GM12891 (cell line): Measurements from ENCODE around the gene CHRND. TPM values are rescaled to one million over a fixed set of nuclear protein-coding genes. Genes with fewer than 3 reads are reported as not detected.

Experiments
- DNase-seq: peaks from one replicate; pipeline ENCODE4 v3.0.0; 2011; ENCODE audit warnings: low spot score; ENCODE audit not compliant: insufficient read length
- FAIRE-seq: peaks from 2 replicates; lab custom pipeline; 2011; peaks lifted over from hg19 to GRCh38; lab: Jason Lieb, UNC
- PAX5 ChIP-seq: IDR thresholded peaks from 2 replicates; pipeline ENCODE4 v1.6.1; 2011; ENCODE audit warnings: low read length, moderate library complexity, mild to moderate bottlenecking; ENCODE audit not compliant: insufficient read depth, severe bottlenecking
- POLR2A ChIP-seq: IDR thresholded peaks from 2 replicates; pipeline ENCODE4 v1.6.1; 2011; ENCODE audit warnings: low read depth, low read length, control low read depth
- POLR2AphosphoS5 ChIP-seq: IDR thresholded peaks from 2 replicates; pipeline ENCODE4 v1.6.1; 2011; ENCODE audit warnings: low read depth, low read length, control low read depth
- POU2F2 ChIP-seq: IDR thresholded peaks from 2 replicates; pipeline ENCODE4 v1.6.1; 2011; ENCODE audit warnings: low read depth, mild to moderate bottlenecking, control low read depth, low read length, moderate library complexity
- SPI1 ChIP-seq: IDR thresholded peaks from 2 replicates; pipeline ENCODE4 v1.6.1; 2011; ENCODE audit warnings: low read depth, low read length, control low read depth
- TAF1 ChIP-seq: IDR thresholded peaks from 2 replicates; pipeline ENCODE4 v1.6.1; 2011; ENCODE audit warnings: low read depth, low read length, control low read depth
- polyA plus RNA-seq: library from polyadenylated mRNA; unstranded; fragments of >200 nt; gene quantifications from one replicate; pipeline ENCODE4 v1.2.1, GENCODE V29; 2012; ENCODE audit warnings: low read depth, missing spikeins, inconsistent platforms; ENCODE audit not compliant: missing spikeins

The CHRND gene
- polyA plus RNA-seq = not detected

GRCh38 chr2:232525791-232526371, at the start of gene CHRND:
CHRND (plus strand) TSS chr2:232526160; CDS start chr2:232526216, 56 bp downstream.
- FAIRE-seq (no peak), DNase-seq (no peak)
- TF ChIP-seq PAX5 = no peak

DNA sequence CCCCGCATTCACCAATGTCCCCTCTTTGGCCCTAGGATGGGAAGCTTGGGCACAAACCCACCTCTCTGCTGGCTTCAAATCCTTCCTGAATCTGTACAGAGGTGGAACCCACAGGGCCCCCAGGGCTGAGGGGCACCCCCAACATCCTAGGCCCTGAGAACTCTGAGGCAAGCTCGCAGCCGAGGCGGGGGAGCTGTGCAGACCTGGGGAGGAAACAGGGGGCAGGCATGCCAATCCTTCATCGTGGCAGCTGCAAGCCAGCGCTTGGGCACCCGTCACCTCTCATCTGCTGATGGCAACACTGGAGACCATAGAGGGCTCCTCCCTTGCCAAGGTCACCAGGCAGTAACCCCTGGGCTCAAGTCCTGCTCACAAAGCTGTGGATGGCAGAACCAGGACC, 49.2 kb upstream of the CHRND start:
- DNase-seq (no peak), FAIRE-seq (no peak)
- TF ChIP-seq POU2F2 = no peak
- no peak for TF ChIP-seq TAF1
- no peak for TF ChIP-seq POLR2A
- no peak for TF ChIP-seq SPI1
- no peak for TF ChIP-seq PAX5
- TF ChIP-seq POLR2AphosphoS5 = no peak

- DNase-seq (no peak), FAIRE-seq (no peak)
- no peak for TF ChIP-seq POLR2AphosphoS5
- no peak for TF ChIP-seq POLR2A
- TF ChIP-seq TAF1 = no peak
- no peak for TF ChIP-seq POU2F2
- TF ChIP-seq SPI1 = no peak
- TF ChIP-seq PAX5 = no peak
Observed at GRCh38 chr2:232477751-232478510, 48.0 kb upstream of the CHRND start.

DNA sequence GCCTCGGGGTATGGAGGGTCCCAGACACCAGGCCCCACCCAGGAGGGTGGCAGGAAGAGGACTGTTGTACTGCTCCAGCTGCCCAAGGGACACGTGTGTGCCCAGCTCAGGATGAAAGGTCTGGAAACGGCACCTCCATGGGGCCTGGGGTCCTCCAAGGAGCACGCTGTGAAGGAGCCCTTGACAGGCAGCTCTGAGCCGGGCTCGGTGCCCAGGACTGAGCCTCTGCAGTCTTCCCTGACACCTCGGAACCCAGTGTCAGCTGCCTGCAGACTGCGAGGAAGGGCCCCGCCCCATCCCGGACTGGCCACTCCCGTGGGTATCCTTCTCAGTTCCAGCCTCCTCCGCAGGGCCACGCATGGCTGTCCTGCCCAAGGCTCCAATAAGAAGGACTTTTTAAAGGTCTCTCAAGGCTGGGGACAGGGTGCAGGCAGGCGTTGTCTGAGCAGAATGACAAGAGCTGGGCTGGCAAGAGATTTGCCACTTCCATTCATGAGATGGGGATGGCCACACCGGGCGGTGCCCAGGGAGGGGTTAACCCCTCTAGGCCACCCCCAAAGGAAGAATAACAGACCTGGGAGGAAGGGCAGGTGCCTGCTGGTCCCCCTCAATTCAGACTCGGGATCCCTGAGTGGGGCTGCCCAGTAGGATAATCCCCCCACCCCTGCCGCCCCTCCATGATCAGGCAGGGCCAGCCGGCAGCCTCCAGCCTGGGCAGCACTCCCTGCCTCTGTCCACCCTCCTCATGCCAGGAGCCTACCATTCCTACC, 47.2 kb upstream of the CHRND start:
- DNase-seq (no peak), FAIRE-seq (no peak)
- TF ChIP-seq POU2F2 (no peak), TAF1 (no peak), SPI1 (no peak), PAX5 (no peak), POLR2AphosphoS5 (no peak), POLR2A (no peak)

DNA sequence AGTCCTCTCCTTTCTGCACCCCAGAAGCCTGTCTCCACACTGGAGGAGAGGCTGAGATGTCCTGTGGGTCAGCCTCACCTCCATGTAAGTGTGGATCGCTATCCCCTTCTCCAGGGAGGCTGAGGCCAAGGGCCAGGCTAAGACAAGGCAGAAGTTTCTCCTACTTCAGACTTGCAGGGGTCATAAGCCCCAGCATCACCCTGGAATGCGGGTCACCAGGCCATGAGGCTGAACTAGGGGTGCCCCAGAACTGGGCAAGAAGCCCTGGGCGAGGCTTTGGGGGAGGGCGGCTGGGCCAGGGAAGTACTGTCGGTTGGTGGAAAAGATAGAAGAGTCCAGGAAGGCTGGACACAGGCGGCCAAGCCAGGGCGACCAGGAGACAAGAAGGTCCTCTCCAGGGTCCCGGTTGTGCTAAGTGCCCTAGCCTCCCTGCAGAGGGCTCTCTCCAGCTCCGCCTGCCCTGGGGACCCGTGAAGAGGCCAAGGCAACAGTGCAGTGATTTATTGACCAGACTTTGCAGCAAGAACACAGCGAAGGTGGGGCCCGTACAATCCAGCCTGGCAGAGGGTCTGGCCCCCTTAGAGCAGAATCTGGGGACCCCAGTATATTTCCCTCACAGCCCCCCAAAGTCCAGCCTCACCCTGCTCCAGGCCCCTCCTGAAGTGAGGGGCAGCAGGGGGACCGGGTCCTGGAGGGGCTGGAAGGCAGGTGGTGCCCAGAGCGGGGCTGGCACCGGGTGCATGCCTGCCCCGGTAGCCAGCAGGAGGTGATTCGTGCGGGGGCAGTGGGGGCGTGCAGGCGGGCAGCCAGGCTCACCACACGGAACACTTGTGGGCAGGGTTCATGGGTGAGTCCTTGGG, 46.4 kb upstream of the CHRND start:
- no peak for TF ChIP-seq PAX5
- no peak for TF ChIP-seq SPI1
- TF ChIP-seq POU2F2 = no peak
- TF ChIP-seq POLR2AphosphoS5 = no peak
- TF ChIP-seq TAF1 = no peak
- no peak for TF ChIP-seq POLR2A
- FAIRE-seq = no peak
- DNase-seq = no peak

DNA sequence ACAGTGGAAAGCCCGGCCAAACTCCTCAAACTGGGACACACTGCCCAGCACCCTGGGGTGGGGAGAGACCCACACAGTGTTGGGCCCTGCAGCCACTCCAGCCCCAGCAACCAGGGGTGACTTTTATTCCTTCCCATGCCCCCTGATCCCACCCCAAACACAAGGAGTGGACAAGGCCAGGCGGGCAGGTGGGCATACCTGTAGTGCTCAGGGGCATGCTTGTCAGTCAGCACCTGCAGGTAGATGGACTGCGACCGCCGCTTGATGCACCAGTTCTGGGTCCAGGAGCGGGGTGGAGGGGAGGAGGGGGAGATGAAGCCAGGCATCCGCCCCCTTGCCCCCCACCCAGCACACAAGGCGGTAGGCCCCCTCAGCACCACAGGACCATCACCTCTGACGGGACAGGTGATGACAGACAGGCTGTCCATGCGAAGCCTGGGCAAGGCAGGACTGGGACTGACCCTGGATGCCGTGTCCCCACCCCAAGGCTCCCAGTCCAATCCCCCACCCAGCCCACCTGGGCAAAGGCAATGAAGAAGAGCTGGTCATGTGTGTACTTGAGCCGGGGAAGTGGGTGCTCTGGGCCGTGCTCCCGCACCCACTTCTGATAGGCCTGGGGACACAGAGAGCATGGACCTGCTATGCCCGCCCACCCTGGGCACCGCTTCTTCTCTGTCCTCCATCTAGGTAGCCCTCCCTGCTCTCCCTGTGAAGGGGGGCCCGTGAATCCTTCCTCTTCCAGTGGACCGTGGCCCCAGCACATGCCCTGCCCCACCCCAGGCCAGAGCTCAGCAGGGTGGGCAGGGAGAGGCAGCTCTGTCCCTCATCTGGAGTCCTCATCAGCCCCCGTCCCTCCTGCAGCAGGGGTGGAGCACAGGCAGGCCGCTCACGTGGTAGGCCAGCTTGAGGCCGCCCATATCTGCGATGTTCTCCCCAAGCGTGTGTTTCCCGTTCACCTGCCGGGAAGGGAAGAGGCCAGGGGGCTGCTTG, 45.5 kb upstream of the CHRND start:
- DNase-seq (no peak), FAIRE-seq (no peak)
- TF ChIP-seq POU2F2 (no peak), SPI1 (no peak), POLR2AphosphoS5 (no peak), POLR2A (no peak), TAF1 (no peak), PAX5 (no peak)

DNA sequence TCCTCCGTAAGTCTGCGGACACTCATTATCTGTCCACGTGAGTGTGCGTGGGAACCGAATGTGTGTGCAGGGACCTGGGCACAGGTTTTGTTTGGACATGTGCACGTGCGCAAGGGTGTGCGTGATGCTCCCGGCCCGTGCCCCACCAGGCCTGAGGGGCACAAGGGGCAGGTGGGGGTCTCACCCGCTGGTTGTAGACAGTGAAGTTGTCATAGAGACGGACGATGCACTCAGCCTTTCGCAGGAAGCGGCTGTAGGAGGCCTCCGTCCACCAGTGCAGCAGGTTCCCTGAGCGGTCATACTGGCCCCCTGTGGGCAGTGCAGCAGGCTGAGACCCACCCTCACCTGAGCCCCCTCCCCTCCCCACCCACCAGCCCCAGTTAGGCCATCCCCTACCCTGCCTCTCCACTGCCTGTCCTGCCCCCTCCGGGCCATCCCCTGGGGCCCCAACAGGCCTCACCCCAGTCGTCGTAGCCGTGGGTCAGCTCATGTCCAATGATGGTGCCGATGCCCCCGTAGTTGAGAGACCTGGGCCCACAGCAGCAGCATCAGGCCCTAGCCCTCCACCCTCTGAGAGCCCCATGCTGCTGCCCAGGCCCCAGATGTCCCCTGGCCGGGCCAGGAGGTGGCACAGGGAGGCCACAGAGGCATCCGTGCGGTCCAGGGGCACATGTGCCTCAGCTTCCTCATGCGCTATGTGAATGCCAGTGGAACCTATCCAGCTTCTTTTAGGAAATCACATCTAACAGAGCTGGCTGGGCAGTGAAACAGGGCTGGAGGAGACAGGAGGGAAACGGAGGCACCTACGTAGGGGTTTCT, 44.4 kb upstream of the CHRND start:
- TF ChIP-seq POU2F2 (no peak), POLR2AphosphoS5 (no peak), POLR2A (no peak), TAF1 (no peak), PAX5 (no peak), SPI1 (no peak)
- no peak for DNase-seq
- FAIRE-seq = no peak
